SK-N-SH (cell line): ENCODE results near the gene ANAPC16. TPM values are rescaled to one million over a fixed set of nuclear protein-coding genes. Genes with fewer than 3 reads are reported as not detected.

Source experiments
- CTCF ChIA-PET: fragments of 300-600, 350-600 bp; formaldehyde crosslinking; extraction: SDS; loops from one replicate; lab custom pipeline; 2021; lab: Yijun Ruan, JAX
- POLR2A ChIA-PET: fragments of 350-600 bp; sonication (Branson Sonifier 250); formaldehyde crosslinking; extraction: SDS; loops from one replicate; lab custom pipeline; 2020; ENCODE audit warnings: antibody characterized with exemption, inconsistent platforms; lab: Yijun Ruan, JAX
- DNase-seq: peaks from one replicate; pipeline ENCODE4 v3.0.0; 2012
- H2AFZ ChIP-seq: fragments of 200-600 bp; sonication (generic); 2 replicates; pipeline ENCODE4 v1.8.1; 2016; ENCODE audit warnings: antibody characterized with exemption, mild to moderate bottlenecking, low read depth
- H3F3A ChIP-seq: fragments of 200-600 bp; sonication (generic); replicated peaks from 2 replicates; pipeline ENCODE3; 2016; ENCODE audit warnings: antibody characterized with exemption, mild to moderate bottlenecking; ENCODE audit not compliant: insufficient read depth
- H3K27ac ChIP-seq, 2 experiments: fragments of 200-500 bp in 1 of 2; fragments of 200-600 bp in 1 of 2; sonication (Bioruptor generic) in 1 of 2; sonication (generic), shearing (Covaris generic) in 1 of 2; 2 replicates each; pipeline versions ENCODE4 v1.5.1 to v1.6.1; 2014 to 2016; ENCODE audit warnings: low read depth in 2 of 2, inconsistent platforms in 1 of 2, low read length in 1 of 2, mild to moderate bottlenecking in 1 of 2, mixed read lengths in 1 of 2
- H3K27me3 ChIP-seq: fragments of 200-600 bp; sonication (generic), shearing (Covaris generic); 2 replicates; pipeline ENCODE4 v1.6.1; 2016; ENCODE audit warnings: mixed run types; ENCODE audit not compliant: insufficient read depth
- H3K36me3 ChIP-seq, 2 experiments: fragments of 200-500 bp in 1 of 2; fragments of 200-600 bp in 1 of 2; sonication (Bioruptor generic) in 1 of 2; sonication (generic) in 1 of 2; replicated peaks in 1 of 2; 2 replicates each; pipeline versions ENCODE3 to v1.5.1; 2014 to 2016; ENCODE audit warnings: low read length in 1 of 2, mild to moderate bottlenecking in 1 of 2; ENCODE audit not compliant: insufficient read depth in 2 of 2, control insufficient read depth in 1 of 2
- H3K4me1 ChIP-seq, 2 experiments: fragments of 200-500 bp in 1 of 2; fragments of 200-600 bp in 1 of 2; sonication (Bioruptor generic) in 1 of 2; sonication (generic), shearing (Covaris generic) in 1 of 2; 2 replicates each; pipeline versions ENCODE4 v1.5.1 to v1.6.1; 2014 to 2016; ENCODE audit warnings: low read depth in 1 of 2, low read length in 1 of 2, mixed run types in 1 of 2; ENCODE audit not compliant: insufficient read depth in 2 of 2, control insufficient read depth in 1 of 2
- H3K4me2 ChIP-seq: fragments of 200-600 bp; sonication (generic), shearing (Covaris generic); 2 replicates; pipeline ENCODE4 v1.6.1; 2017; ENCODE audit warnings: mixed run types
- H3K4me3 ChIP-seq, 2 experiments: fragments of 200-500 bp in 1 of 2; fragments of 200-600 bp in 1 of 2; sonication (Bioruptor generic) in 1 of 2; sonication (generic), shearing (Covaris generic) in 1 of 2; 2 replicates each; pipeline versions ENCODE4 v1.5.1 to v1.8.1; 2014 to 2016; ENCODE audit warnings: low read depth in 2 of 2, inconsistent platforms in 1 of 2, low read length in 1 of 2, mild to moderate bottlenecking in 1 of 2, mixed read lengths in 1 of 2, moderate library complexity in 1 of 2
- H3K79me2 ChIP-seq: fragments of 200-600 bp; sonication (generic); 2 replicates; pipeline ENCODE4 v1.8.1; 2017; ENCODE audit warnings: mild to moderate bottlenecking; ENCODE audit not compliant: insufficient read depth
- H3K9ac ChIP-seq: fragments of 200-600 bp; sonication (generic); 2 replicates; pipeline ENCODE4 v1.6.1; 2017; ENCODE audit warnings: mixed run types
- H3K9me2 ChIP-seq: fragments of 200-600 bp; sonication (generic); 2 replicates; pipeline ENCODE4 v1.6.1; 2017; ENCODE audit warnings: mixed run types
- H3K9me3 ChIP-seq: fragments of 200-600 bp; sonication (generic); 2 replicates; pipeline ENCODE4 v1.6.1; 2017; ENCODE audit warnings: mixed run types, mild to moderate bottlenecking, moderate library complexity
- H4K20me1 ChIP-seq: fragments of 200-600 bp; sonication (generic); 2 replicates; pipeline ENCODE4 v1.6.1; 2017; ENCODE audit warnings: mild to moderate bottlenecking, mixed run types; ENCODE audit not compliant: insufficient read depth
- FOSL2 ChIP-seq: IDR thresholded peaks from 2 replicates; pipeline ENCODE4 v1.4.0; 2012; ENCODE audit warnings: low read depth, mild to moderate bottlenecking, moderate library complexity, borderline replicate concordance
- GABPA ChIP-seq: IDR thresholded peaks from 2 replicates; pipeline ENCODE4 v1.4.0; 2012; ENCODE audit warnings: low read depth, mild to moderate bottlenecking
- JUND ChIP-seq: IDR thresholded peaks from 2 replicates; pipeline ENCODE4 v1.4.0; 2012
- NFIC ChIP-seq: IDR thresholded peaks from 2 replicates; pipeline ENCODE4 v1.4.0; 2012; ENCODE audit warnings: borderline replicate concordance
- RAD21 ChIP-seq: IDR thresholded peaks from 2 replicates; pipeline ENCODE4 v1.6.1; 2012; ENCODE audit warnings: mild to moderate bottlenecking, low read length
- RCOR1 ChIP-seq: fragments of 150-350 bp; IDR thresholded peaks from 2 replicates; pipeline ENCODE4 v1.6.1; 2017; ENCODE audit warnings: antibody characterized with exemption, low read length
- RFX5 ChIP-seq: IDR thresholded peaks from 2 replicates; pipeline ENCODE4 v1.6.1; 2012; ENCODE audit warnings: mild to moderate bottlenecking, improper control_type of control experiment, low read length
- RXRA ChIP-seq: IDR thresholded peaks from 2 replicates; pipeline ENCODE4 v1.4.0; 2012; ENCODE audit warnings: low read depth, mild to moderate bottlenecking, borderline replicate concordance
- WGBS: methylation state at CpG from one replicate; pipeline ENCODE4 v1.1.6; 2017; ENCODE audit warnings: low lambda C conversion rate; 5-methylcytosine and 5-hydroxymethylcytosine counted together
- polyA plus RNA-seq, 3 experiments: library from polyadenylated mRNA; depleted of rRNA; stranded (reverse); fragments of >200 nt; gene quantifications; 2 replicates each; pipeline ENCODE4 v1.2.3, GENCODE V29; 2012
- TF ChIP-seq, protein P1 (sequence below): IDR thresholded peaks from 2 replicates; pipeline ENCODE4 v1.6.1; 2012; ENCODE audit warnings: mild to moderate bottlenecking, low read depth, low read length, moderate library complexity

ANAPC16 gene
- polyA plus RNA-seq, 1 of the 3 experiments (the other 2 are of a cell fraction) = 45.2 TPM

DNA sequence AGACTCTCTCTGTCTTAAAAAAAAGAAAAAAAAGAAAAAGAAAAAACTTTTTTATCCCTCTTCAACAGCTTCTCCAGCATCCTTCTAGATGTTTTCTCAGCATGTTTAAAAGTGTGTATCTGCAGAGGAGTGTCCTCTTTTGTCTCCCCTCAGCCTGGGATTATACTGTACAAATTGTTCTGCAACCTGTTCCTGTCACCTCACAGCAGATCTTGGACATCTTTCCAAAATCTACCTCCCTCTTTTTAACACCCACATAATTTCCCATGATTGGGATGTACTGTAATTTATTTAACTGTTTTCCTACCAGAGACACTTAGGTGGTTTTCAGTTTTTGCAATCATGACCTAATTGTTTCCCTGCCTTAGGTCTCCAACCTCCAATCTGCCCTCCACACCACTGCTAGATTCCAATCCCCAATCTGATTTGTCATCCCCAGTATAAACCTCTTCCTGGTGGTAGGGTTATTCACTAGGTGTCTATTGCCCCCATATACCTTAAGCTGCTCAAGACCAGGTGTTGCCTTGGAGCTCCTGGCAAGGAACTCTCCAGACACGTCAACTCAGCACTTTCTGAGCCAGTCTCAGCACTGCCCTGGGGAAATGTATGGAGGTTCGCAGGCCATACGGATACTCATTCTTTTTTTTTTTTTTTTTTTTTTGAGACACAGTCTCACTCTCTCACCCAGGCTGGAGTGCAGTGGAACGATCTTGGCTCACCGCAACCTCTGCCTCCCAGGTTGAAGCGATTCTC is 40.3 kb downstream of the ANAPC16 start:
- H3K36me3 ChIP-seq = no peaks in the 10 kb centered on the region
- H4K20me1 ChIP-seq = no peaks in the 10 kb centered on the region
- H2AFZ ChIP-seq = no peak overlapping the region
- no peak overlapping the region for H3K9ac ChIP-seq
- H3K79me2 ChIP-seq = no peaks in the 10 kb centered on the region
- no peaks in the 10 kb centered on the region for H3K27me3 ChIP-seq
- no peak overlapping the region for H3K4me3 ChIP-seq
- no peak for TF ChIP-seq RAD21
- TF ChIP-seq FOSL2 = no peak
- TF ChIP-seq, protein P1, sequence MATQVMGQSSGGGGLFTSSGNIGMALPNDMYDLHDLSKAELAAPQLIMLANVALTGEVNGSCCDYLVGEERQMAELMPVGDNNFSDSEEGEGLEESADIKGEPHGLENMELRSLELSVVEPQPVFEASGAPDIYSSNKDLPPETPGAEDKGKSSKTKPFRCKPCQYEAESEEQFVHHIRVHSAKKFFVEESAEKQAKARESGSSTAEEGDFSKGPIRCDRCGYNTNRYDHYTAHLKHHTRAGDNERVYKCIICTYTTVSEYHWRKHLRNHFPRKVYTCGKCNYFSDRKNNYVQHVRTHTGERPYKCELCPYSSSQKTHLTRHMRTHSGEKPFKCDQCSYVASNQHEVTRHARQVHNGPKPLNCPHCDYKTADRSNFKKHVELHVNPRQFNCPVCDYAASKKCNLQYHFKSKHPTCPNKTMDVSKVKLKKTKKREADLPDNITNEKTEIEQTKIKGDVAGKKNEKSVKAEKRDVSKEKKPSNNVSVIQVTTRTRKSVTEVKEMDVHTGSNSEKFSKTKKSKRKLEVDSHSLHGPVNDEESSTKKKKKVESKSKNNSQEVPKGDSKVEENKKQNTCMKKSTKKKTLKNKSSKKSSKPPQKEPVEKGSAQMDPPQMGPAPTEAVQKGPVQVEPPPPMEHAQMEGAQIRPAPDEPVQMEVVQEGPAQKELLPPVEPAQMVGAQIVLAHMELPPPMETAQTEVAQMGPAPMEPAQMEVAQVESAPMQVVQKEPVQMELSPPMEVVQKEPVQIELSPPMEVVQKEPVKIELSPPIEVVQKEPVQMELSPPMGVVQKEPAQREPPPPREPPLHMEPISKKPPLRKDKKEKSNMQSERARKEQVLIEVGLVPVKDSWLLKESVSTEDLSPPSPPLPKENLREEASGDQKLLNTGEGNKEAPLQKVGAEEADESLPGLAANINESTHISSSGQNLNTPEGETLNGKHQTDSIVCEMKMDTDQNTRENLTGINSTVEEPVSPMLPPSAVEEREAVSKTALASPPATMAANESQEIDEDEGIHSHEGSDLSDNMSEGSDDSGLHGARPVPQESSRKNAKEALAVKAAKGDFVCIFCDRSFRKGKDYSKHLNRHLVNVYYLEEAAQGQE = no peak
- no peak for TF ChIP-seq RCOR1
- no peak for TF ChIP-seq RFX5
- TF ChIP-seq RXRA = no peak
- TF ChIP-seq JUND = no peak
- no peak for TF ChIP-seq GABPA
- TF ChIP-seq, all 33 proteins: peak for 0
- WGBS = 97% methylated on average over 6 of the region's 6 CpGs
- Histone ChIP-seq H3K9me2 (no peaks in the 10 kb centered on the region), H3K4me1 (peaks cover 22 to 26% of the 10 kb centered on the region in 2 experiments), H3K9me3 (no peaks in the 10 kb centered on the region), H3K27ac (no peak overlapping the region), H3K4me2 (no peak overlapping the region), H3F3A (no peaks in the 10 kb centered on the region)
- POLR2A ChIA-PET = interaction anchor here (8.8 kb wide), 1 partner anchor 18 kb away, joined by 174 read pairs; the partner anchor contains the start of gene DDIT4
- no peak for DNase-seq
- CTCF ChIA-PET = interaction anchor here (1.2 to 1.7 kb wide), 2 partner anchors 19 to 81 kb away, joined by 3 to 5 read pairs; no protein-coding TSS in a partner anchor

GRCh38 chr10:72257051-72257892 is 41.5 kb downstream of the ANAPC16 start:
- TF ChIP-seq NFIC (no peak), RFX5 (no peak)
- ChIA-PET CTCF (no interaction called here), POLR2A (interaction anchor here (8.8 kb wide), 1 partner anchor 17 kb away, joined by 174 read pairs; the partner anchor contains the start of gene DDIT4)
- Histone ChIP-seq H4K20me1 (no peaks in the 10 kb centered on the region), H3K36me3 (no peaks in the 10 kb centered on the region), H3K9me2 (no peaks in the 10 kb centered on the region), H3F3A (no peaks in the 10 kb centered on the region), H3K9ac (no peak overlapping the region), H2AFZ (no peak overlapping the region), H3K4me3 (no peak overlapping the region), H3K9me3 (no peaks in the 10 kb centered on the region), H3K79me2 (no peaks in the 10 kb centered on the region), H3K4me2 (no peak overlapping the region), H3K27me3 (no peaks in the 10 kb centered on the region), H3K27ac (no peak overlapping the region), H3K4me1 (peaks cover 22 to 33% of the 10 kb centered on the region in 2 experiments)
- WGBS = 83% methylated on average over 8 of the region's 8 CpGs
- no peak for DNase-seq
